GM12872 (cell line): ENCODE data around the gene GALNT14.

Experiments used
- CTCF ChIP-seq: IDR thresholded peaks from 3 replicates; pipeline ENCODE4 v1.5.1; 2011; ENCODE audit warnings: low read depth, mild to moderate bottlenecking, low read length, moderate library complexity; ENCODE audit not compliant: insufficient read depth

GALNT14 gene

GRCh38 chr2:31134480-31134879, 3.8 kb downstream of the GALNT14 start:
- no peak for TF ChIP-seq CTCF

- no peak for TF ChIP-seq CTCF
Observed at GRCh38 chr2:31132786-31133185, 5.5 kb downstream of the GALNT14 start.

GRCh38 chr2:31131871-31132270, 6.4 kb downstream of the GALNT14 start:
- TF ChIP-seq CTCF, result no peak

GRCh38 chr2:31129375-31130171, 8.7 kb downstream of the GALNT14 start:
- no peak for TF ChIP-seq CTCF

- no peak for TF ChIP-seq CTCF
Observed at GRCh38 chr2:31127931-31128330, 10.3 kb downstream of the GALNT14 start.

- TF ChIP-seq CTCF, result no peak
Observed at GRCh38 chr2:31125918-31126695, 12.1 kb downstream of the GALNT14 start.

GRCh38 chr2:31124904-31125303, 13.3 kb downstream of the GALNT14 start:
- no peak for TF ChIP-seq CTCF
